NCI-H2227 treated with DMSO at 0.1 percent for 48 hours (cell line): ENCODE measurements around the gene DOCK3.
"Not testable (repeated sequence)": the region's sequence is repeated elsewhere in the genome, so short reads cannot be mapped to it uniquely, and the experiment has no call there.

Source experiments
- DNase-seq: peaks from one replicate; lab custom pipeline; 2025; lab: John Stamatoyannopoulos, UW

Gene DOCK3

DNA sequence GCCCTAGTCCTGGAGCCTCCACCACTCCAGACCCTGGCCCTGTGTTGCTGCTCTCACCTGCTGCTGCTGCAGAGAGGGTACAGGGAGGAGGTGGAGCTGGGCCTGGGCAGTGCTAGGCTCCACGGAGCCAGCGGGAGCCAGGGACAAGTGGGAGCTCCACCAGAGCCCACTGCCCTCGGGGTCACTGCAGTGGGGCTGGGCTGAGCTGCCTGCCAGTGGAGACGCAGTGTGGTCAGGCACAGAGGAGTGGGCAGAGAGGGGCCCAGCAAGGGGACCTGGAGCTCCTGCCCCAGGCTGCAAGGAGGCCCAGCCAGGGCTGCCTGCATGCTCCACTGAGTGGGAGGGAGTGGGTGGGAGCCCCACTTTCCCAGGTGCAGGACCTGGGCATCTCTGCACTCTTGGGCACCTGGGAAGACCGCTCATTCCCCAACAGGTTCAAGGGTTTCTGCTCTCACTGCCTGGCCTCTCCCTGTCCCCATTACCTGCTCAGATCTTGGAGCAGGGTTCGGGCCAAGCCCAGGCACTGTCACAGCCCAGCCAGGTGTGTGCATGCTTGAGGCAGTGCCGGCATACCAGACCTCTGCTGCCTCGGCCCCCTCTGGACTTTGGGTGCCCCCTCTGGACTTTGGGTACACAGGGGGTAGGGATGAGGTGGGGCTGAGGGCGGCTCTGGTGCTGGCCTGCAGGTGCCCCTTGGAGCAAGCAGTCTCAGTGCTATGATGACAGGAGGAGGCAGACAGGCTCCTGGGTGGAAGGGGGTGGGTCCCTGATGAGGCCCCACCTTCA is 308.0 kb downstream of the DOCK3 start:
- DNase-seq = no peak

DNA sequence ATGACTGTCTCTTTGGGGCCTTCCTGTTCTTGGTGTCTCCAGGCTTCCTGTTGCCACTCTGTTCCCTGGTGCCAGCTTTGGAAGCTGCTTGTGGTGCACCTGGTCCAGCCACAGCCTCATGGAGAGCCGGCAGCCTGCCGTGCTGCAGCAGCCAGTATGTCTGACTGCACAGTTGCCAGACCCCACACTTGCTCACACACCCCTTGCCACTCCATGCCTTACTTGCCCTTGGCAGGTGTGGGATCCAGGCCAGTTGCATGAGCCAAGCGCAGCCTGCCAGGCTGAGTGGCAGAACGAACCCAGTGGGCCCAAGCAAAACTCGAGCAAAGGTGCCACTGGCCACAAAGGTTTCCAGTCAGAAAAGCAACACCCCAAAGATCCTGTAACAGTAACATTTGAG is 309.2 kb downstream of the DOCK3 start:
- no peak for DNase-seq

DNA sequence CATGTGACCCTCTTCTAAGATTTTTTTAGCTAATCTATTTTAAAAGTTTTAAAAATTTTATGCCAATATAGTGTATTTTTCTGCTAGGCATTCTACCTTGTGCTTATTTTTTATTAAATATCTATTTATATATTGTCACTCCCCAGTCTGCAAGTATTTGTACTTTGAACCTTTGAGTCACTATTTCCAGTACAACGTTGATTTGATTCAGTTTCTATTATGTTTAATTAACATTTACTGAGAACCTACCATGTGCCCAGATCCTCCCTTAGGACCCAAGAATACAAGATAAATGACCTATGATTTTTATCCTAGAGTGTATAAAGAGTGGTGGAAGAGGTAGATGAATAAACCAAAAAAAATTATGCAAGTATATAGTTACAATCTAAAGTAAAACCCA is 311.2 kb downstream of the DOCK3 start:
- no peak for DNase-seq

DNA sequence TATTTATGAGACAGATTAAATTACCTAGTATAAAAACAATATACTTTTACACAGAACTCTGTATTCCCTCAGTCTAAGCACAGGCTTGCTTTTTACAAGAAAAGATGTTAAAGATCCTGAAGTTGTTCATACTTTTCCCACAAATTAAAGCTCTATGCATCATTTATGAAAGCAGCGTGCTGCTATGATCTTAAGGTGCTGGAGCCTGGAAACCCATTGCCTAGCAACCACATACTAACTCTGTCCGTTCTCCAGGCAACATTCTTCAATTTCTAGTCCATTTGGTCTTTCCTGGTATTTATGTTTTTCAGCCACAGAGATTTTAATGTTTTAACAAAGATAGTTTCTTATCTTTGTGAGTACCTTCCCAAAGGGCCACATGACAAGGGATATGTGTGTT is 312.0 kb downstream of the DOCK3 start:
- no peak for DNase-seq

DNA sequence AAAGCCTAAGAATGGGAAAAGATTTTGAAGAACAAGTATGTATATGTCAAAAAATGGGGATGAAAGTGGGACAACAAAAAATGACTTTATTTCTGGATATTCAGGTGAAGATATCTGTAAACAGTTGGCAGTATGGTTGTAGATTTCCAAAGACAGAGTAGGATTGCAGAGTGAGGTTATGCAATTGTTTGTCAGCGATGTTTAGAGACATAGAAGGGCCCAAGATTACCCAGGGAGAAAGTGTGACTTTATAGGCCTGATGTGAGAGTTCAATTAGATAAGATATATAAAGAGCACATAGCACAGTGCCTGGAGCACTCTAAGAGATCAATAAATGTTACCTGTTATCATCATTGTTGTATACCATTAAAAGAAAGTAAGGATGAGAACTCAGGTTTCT is 319.8 kb downstream of the DOCK3 start:
- no peak for DNase-seq

DNA sequence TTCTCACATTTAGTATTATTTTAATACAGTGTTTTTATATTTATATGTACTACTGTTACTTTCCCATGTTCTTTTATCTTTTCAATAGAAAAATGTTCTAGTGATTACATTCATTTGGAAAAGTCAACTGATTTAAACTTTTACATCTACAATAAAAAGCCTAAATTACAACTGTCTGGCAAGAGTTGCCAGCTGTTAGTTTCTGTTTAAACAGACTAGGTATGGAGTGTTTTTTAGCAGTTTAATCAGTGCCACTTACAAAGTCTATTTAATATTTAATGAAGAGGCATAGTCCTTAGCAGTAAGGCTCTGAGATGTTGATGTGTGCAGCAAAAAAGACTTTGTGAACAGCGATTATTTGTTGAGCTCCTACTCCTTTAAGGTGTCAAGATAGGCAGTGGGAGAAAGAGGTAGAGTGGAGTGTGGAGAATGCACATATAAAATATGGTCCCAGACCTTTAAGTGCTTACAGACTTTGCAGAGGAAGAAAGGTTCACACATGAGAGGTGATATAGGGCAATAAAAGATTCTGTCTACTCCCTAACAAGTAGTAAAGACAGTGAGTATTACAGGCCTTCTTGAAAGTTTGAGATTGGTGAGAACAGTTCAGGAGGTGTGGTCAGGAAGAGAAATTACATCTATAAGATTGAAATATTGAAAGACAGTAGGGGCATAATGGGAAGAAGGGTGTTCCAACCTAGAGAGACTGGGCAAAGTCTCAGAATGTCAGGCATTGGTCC is 320.5 kb downstream of the DOCK3 start:
- DNase-seq = no peak

DNA sequence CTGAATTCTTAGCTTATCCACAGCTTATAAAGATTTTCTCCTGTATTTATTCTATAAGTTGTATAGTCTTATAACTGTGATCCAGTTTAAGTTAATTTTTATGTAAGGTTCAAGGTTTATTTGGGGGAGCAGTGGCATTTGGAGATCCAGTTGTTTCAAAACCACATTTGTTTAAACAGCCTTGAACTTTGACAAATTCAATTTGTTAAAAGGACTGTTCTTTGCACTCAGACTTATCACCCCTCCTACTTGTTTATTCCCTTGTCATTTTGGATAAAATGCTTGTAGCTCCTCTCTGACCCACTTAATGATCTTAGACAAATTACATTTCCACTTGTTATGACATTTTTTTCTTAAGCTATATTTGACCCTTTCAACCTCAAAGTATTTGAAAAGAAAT is 327.8 kb downstream of the DOCK3 start:
- DNase-seq = no peak

DNA sequence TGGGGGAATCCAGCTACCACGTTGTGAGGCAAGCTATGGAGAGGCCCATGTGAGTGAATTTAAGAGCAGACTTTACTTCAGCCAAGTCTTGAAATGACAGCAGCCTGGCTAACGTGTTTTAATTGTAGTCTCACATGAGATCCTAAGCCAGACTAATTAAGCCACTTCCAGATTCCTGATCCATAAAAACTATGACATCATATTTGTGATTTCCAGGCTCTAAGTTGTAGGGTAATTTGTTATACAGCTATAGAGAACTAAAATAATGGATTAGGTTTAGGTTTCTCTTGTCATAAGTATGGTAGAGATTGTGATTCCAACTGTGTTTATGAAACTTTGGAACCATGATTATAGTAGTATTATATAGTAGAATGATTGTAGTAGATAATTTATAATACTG is 329.5 kb downstream of the DOCK3 start:
- no peak for DNase-seq

DNA sequence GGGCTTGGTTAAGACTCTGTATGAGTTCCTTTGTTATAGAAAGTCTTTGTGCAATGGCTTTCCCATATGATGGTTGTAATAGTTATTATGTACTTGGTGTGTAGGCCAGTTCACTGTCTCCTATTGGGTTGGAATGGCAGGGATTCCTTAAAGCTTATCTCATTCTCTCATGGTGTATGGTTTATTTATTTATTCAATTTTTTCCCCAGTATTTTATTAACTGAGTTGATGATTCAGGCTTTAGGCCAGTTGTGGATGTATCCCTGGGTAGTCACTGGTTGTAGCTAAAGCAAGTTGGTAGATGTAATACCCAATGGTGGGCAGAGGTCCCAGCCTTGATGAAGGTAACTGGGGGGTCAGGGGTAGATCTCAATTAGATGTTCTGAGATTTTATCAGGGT is 349.4 kb downstream of the DOCK3 start:
- no peak for DNase-seq

DNA sequence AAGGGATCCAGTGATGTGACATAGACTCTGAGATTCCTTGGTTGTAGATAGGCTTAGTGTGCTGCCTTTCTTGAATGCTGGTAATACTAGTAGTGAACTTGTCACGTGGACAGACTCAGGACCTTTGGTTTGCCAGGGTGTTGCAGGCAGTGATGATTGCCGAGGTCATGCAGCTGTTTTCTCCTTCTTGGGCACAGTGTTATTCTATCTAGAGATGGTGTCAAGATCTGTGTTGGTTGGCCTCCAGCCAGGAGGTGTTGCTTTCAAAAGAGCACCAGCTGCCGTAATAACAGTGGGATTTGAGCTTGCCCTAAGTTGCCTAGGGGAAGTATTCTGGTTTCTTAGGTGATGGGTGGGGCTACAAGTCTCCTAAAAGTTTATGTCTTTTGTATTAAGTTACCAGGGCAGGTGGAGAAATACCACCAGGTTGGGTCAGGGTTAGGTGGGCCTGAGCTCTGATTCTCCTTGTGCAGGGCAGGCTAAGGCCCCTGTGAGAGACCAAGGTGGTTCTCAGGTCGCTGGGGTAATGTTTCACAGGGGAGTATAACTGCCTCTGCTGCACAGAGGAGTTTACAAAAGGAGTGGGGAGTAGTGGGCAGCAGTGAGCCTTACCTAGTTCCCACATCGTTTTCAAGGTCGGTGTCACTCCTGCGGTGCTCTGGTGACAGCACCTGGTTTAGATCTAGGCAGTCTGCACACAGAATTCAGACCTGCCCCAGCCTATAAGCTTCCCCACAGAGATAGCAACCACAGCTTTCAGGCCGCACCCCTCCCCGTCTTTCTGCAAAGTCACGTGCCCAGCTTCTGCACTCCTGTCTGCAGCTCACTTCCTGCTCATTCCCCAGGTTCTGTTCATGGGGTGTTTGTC is 350.3 kb downstream of the DOCK3 start:
- no peak for DNase-seq

DNA sequence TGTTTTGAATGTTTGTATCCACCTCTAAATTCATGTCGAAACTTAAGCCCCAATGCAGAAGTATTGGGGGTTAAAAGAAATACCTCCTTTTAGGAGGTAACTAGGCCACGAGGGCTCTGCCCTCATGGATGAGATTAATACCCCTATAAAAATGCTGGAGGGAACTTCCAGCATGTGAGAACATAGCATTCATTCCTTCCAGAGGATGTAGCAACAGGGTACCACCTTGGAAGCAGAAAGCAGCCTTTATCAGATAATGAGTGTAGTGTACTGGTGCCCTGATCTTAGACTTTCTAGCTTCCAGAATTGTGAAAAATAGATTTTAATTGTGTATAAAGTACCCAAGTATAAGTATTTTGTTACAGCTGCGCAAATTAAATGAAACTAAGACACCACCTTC is 356.9 kb downstream of the DOCK3 start:
- DNase-seq = no peak

DNA sequence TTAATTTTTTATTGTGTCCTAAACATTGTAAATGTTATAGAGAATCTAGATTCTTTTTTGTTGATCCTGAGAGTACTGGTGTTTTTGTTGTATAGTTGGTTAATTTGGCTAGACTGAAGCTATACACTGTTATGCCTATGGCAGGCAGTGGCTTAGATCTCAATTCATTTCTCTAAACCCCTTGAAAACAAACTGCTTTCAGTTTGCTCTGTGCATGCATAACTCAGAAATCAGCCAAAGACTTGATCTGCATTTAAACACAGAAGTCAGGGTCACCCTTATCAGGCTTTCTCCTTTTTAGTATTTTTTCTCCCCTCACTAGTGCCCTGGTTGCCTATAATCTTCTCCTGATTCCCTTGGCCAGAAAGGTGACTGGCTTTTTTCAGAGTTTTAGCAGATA is 360.9 kb downstream of the DOCK3 start:
- DNase-seq = no peak

DNA sequence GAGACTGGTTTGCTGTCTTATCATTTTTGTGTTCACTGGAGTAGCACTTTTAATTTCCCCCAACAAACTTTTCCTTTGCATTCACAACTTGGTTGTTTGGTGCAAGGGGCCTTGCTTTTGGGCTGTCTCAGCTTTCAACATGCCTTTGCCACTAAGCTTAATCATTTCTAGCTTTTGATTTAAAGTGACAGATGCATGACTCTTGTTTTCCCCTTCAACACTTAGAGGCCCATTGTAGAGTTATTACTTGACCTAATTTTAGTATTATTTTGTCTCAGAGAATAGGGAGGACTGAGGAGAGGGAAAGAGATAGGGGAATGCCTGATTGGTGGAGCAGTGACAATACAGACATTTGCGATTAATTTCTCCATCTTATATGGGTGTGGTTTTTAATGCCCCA is 370.3 kb downstream of the DOCK3 start:
- no peak for DNase-seq

DNA sequence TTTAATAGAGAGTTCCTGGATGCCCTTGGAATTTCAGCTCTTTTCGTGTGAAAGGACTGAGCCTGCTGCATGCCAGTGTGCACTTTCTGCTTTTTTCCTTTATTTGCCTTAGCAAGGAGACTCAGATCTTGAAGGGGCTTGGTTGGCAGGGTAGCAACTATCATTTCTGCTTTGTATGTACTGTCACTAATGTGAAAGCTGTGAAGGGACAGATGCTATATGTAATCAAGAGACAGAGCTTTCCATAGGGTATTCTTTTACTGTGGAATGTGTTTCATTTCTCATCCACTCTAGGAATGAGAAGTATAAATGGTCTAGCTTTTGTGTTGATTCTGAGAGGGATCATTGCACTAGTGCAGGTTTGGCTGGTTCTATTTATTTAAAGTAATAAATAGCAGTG is 377.8 kb downstream of the DOCK3 start:
- DNase-seq = no peak

DNA sequence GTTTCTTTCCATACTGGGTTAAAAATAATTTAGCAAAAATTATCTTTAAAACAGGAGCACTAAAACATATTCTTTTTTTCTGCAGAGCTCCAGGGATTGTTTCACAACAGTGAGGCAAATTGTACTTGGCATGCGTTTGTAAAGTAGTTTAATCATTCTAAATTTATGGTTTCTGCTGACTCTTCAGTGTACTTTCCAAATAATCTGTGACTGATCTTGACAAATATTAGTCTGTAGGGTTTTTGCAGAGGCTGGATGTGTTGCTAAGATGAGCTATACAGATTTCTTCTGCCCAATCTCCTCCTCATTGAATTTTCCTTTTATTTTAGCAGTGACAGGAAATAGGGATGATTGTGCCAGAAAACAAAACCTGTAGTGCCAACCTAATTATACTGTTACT is 382.4 kb downstream of the DOCK3 start:
- DNase-seq = no peak

DNA sequence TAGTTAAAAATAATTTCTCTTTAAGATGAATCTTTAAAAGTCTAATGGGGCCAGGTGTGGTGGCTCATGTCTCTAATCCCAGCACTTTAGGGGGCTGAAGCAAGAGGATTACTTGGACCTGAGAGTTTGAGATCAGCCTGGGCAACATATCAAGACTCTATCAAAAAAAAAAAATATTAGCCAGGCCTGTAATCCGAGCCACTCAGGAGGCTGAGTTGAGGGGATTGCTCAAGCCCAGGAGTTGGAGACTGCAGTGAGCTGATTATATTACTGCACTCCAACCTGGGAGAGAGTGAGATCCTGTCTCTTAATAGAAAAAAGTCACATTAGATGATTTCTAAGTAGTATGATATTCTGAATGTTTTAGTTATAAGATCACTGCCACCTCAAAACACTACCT is 388.3 kb downstream of the DOCK3 start:
- no peak for DNase-seq

DNA sequence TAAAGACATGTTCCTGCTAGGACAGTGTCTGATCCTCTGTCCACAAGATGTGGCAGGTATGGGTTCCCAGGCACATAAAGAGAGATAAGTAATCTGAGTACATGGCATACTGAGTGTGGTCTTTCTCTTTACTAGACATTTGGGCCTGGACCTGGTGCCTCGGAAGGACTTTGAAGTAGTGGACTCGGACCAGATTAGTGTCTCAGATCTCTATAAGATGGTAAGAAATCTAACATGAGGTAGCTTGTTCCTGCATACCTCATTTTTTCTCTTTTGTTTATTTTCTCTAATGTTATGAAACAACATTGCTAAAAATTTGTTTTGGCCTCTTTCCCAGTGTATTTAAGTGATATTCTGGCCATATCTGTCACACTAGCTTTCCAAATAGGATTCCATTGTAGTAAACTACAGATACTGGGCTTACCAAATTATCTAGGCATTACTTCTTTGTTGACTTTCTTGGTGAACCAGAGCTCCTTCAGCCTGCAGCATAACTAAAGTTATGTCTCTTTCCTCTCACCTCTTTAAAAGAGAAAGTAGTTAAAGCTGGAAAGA is 400.6 kb downstream of the DOCK3 start:
- no peak for DNase-seq

DNA sequence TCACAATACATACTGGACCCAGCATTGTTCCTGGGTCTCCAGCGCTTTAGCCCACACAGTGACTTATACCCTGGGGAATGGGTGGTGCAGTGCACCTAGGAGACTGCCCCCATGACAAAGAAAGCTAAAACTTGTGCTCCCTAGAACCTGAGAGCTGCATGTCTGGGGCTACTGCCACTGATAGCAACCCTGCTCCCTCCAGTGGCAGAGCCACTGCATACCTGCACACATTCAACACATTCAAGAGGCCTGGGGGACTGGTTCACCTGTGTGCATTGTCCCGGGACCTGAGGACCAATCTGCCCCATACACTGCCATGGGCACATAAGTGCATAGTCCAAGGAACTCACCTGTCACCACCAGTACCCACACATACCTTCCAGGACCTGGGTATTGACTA is 407.6 kb downstream of the DOCK3 start:
- no peak for DNase-seq

DNA sequence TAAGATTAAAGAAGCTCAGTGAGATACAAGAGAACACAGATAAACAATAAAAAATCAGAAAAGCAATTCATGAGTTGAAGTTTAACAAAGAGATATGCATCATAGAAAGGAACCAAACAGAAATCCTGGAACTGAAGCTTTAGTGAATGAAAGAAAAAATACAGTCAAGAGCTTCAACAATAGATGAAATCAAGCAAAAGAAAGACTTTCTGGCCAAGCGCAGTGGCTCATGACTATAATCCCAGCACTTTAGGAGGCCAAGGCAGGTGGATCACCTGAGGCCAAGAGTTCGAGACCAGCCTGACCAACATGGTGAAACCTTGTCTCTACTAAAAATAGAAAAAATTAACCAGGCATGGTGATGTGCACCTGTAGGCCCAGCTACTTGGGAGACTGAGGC is 408.8 kb downstream of the DOCK3 start:
- DNase-seq = no peak

DNA sequence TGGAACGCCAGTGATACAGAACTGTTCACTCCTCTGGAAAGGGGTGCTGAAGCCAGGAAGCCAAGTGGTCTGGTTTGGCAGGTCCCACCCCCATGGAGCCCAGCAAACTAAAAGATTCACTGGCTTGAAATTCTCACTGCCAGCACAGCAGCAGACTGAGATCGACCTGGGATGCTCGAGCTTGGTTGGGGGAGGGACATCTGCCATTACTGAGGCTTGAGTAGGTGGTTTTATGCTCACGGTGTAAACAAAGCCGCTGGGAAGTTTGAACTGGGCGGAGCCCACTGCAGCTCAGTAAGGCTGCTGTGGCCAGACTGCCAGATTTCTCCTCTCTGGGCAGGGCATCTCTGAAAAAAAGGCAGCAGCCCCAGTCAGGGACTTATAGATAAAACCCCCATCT is 417.4 kb downstream of the DOCK3 start:
- DNase-seq = peak; percentile 35

DNA sequence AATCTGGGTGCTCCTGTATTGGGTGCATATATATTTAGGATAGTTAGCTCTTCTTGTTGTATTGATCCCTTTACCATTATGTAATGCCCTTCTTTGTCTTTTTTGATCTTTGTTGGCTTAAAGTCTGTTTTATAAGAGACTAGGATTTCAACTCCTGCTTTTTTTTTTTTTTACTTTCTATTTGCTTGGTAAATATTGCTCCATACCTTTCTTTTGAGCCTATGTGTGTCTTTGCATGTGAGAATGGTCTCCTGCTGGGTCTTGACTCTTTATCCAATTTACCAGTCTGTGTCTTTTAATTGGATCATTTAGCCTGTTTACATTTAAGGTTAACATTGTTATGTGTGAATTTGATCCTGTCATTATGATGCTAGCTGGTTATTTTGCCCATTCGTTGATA is 420.1 kb downstream of the DOCK3 start:
- not testable (repeated sequence) for DNase-seq

DNA sequence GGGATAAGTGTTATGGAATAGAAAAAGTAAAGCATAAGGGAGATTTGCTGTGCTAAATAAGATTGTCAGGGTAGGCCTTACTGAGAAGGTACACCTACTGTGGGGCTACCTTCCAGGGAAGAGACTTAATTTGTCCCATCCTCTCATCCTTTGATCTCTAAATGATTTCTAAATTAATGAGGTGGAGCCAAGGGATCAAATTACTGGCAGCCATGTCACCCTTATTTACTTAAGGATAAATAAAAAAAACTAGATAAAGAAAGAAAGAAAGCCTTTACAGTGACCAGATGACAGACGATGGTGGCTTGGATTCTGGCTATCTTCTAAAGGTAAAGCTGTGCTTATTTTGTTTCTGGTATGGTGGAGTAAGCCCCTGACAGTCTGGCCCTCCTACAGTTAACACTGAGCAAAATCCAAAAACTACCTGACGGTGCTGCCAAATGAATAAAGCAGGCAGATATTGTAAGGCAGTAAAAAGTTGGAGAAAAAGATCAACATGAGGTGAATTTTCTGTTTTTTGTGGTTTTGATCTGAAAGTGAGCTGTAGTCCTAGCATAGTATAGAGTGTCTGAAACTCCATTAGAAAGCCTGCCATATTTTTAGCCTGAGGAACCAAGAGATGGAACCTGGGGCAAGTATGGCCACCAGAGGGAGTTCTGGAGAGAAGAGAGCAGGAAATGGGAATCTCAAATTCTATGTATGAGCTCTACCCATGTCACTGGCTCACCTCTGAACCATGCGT is 425.2 kb downstream of the DOCK3 start:
- peak; percentile 23 for DNase-seq
